Sigmoid colon (tissue), 7 donors: ENCODE results near the gene FURIN. TPM values are rescaled to one million over a fixed set of nuclear protein-coding genes. Genes with fewer than 3 reads are reported as not detected.
"Not testable (repeated sequence)": the region's sequence is repeated elsewhere in the genome, so short reads cannot be mapped to it uniquely, and the experiment has no call there.

Experiments
- DNase-seq: peaks from one replicate; pipeline ENCODE4 v3.0.0-alpha.2; 2019
- H3K27ac ChIP-seq, 4 donors: fragments of 200-600 bp; sonication (generic); one replicate each; pipeline ENCODE4 v1.5.1; 2016 to 2019; ENCODE audit warnings: mild to moderate bottlenecking in 1 of 4
- H3K27me3 ChIP-seq, 3 donors: fragments of 200-600 bp; sonication (generic); one replicate each; pipeline ENCODE4 v1.5.1; 2019; ENCODE audit warnings: mild to moderate bottlenecking in 1 of 3
- H3K36me3 ChIP-seq, 4 donors: fragments of 200-600 bp; sonication (generic); one replicate each; pipeline ENCODE4 v1.5.1; 2016 to 2019
- H3K4me1 ChIP-seq, 4 donors: fragments of 200-600 bp; sonication (generic); one replicate each; pipeline ENCODE4 v1.5.1; 2017 to 2019
- H3K4me3 ChIP-seq, 4 donors: fragments of 200-600 bp; sonication (generic); one replicate each; pipeline ENCODE4 v1.5.1; 2017 to 2019; ENCODE audit warnings: mild to moderate bottlenecking in 2 of 4, moderate library complexity in 1 of 4
- H3K9me3 ChIP-seq, 4 donors: fragments of 200-600 bp in 3 of 4; sonication (generic) in 3 of 4; one replicate each; pipeline versions ENCODE4 v1.5.1 to v1.6.1; 2013 to 2019
- CTCF ChIP-seq, 4 experiments: fragments of 450-650 bp in 3 of 4; fragments of 200-600 bp in 1 of 4; IDR thresholded peaks; one replicate each; pipeline ENCODE4 v1.5.1; 2016 to 2019; ENCODE audit warnings: antibody characterized with exemption in 4 of 4, mild to moderate bottlenecking in 3 of 4, moderate library complexity in 2 of 4
- EP300 ChIP-seq, 4 donors: sonication (generic); formaldehyde crosslinking; IDR thresholded peaks; one replicate each; pipeline ENCODE4 v1.6.1; 2017; ENCODE audit warnings: antibody characterized with exemption in 4 of 4
- POLR2A ChIP-seq, 2 donors: fragments of 450-650 bp; IDR thresholded peaks; one replicate each; pipeline ENCODE4 v1.6.1; 2016; ENCODE audit warnings: antibody characterized with exemption in 2 of 2, mild to moderate bottlenecking in 2 of 2, moderate library complexity in 2 of 2
- POLR2AphosphoS5 ChIP-seq, 4 donors: sonication (generic); formaldehyde crosslinking; IDR thresholded peaks; one replicate each; pipeline ENCODE4 v1.6.1; 2017; ENCODE audit warnings: antibody characterized with exemption in 4 of 4
- WGBS, 2 donors: extraction: QIAGEN DNeasy Blood & Tissue Kit; methylation state at CpG; one replicate each; pipeline ENCODE4 v1.1.7; 2013; 5-methylcytosine and 5-hydroxymethylcytosine counted together
- intact Hi-C: fragments of 100-400 bp; cut with DNase I; formaldehyde crosslinking; loops from one replicate; pipeline ENCODE4 v1.15.1; 2023
- polyA plus RNA-seq, 3 donors: library from polyadenylated mRNA; stranded (reverse); fragments of 200-250 nt; gene quantifications; one replicate each; pipeline ENCODE4 v1.2.3, GENCODE V29; 2013
- total RNA-seq, 4 donors: library from RNA; depleted of rRNA; stranded (reverse); fragments of >200 nt; gene quantifications; one replicate each; pipeline ENCODE4 v1.1.0, GENCODE V29; 2016
- donor health status: healthy with polysubstance abuse.
- donor health status: Bipolar disorder and iron deficiency.
- donor health status: healthy.

FURIN gene
- total and polyA plus RNA-seq, 7 donors = 21.0 to 69.2 (median 24.6) TPM

DNA sequence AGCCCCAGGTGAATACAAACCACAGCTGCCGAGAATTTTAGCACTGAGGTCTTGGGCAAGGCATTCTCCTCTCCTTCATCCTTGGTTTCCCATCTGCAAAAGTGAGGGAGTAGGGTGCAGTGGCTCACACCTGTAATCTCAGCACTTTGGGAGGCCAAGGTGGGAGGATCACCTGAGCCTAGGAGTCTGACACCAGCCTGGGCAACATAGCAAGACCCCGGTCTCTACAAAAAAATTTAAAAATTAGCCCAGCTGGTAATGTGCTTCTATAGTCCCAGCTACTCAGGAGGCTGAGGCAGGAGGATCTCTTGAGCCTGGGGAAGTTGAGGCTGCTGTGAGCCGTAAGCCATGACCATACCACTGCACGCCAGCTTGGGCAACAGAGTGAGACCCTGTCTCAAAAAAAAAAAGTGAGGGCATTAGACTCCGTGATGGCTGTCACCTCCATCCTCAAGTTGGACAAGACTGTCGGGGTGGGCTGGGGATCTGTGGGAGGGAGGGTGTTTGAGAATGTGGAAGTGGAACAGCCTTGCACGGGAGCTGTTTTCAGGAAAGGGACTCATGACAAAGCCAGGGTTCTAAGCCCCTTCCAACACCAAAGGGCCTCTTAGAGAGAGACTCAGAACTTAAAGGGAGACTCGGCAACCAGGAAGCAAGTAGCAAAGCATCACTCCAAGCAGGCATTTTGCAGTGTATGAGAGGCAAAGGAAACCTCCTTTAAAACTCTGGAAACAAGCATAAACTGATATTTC, 46.0 kb upstream of the FURIN start:
- no peaks in the 10 kb centered on the region for H3K36me3 ChIP-seq
- DNase-seq = peak; percentile 25
- H3K9me3 ChIP-seq = no peaks in the 10 kb centered on the region
- H3K27me3 ChIP-seq = no peaks in the 10 kb centered on the region
- H3K4me1 ChIP-seq = no peaks in the 10 kb centered on the region
- 90 to 93% methylated on average over 8 of the region's 8 CpGs for WGBS, 2 donors
- no peak overlapping the region for H3K4me3 ChIP-seq
- intact Hi-C loops = no loop called here
- TF ChIP-seq CTCF (IDR thresholded peaks at IDR 0.05) (no peak), EP300 (IDR thresholded peaks at IDR 0.05) (no peak), POLR2AphosphoS5 (IDR thresholded peaks at IDR 0.05) (no peak), POLR2A (IDR thresholded peaks at IDR 0.05) (no peak)
- H3K27ac ChIP-seq = no peak overlapping the region

GRCh38 chr15:90823455-90823974, 44.9 kb upstream of the FURIN start:
- no peak overlapping the region for H3K4me3 ChIP-seq

GRCh38 chr15:90825115-90825899, 43.1 kb upstream of the FURIN start:
- H3K9me3 ChIP-seq, H3K27me3 ChIP-seq, intact Hi-C loops, DNase-seq, H3K27ac ChIP-seq, H3K4me1 ChIP-seq, H3K36me3 ChIP-seq, H3K4me3 ChIP-seq: not testable (repeated sequence)
- WGBS, 2 donors = 90 to 95% methylated on average over 49 of the region's 49 CpGs

More at GRCh38 chr15:90823455-90823974, 44.9 kb upstream of the FURIN start:
- no peaks in the 10 kb centered on the region for H3K27me3 ChIP-seq
- H3K27ac ChIP-seq = no peak overlapping the region
- H3K9me3 ChIP-seq = no peaks in the 10 kb centered on the region
- H3K4me1 ChIP-seq = no peaks in the 10 kb centered on the region
- peak; percentile 38 for DNase-seq
- intact Hi-C loops = no loop called here
- no peaks in the 10 kb centered on the region for H3K36me3 ChIP-seq
- WGBS, 2 donors = 23 to 78% methylated on average over 7 of the region's 7 CpGs
- no peak for TF ChIP-seq POLR2A (IDR thresholded peaks at IDR 0.05)
- no peak for TF ChIP-seq EP300 (IDR thresholded peaks at IDR 0.05)
- no peak for TF ChIP-seq POLR2AphosphoS5 (IDR thresholded peaks at IDR 0.05)
- no peak for TF ChIP-seq CTCF (IDR thresholded peaks at IDR 0.05)

GRCh38 chr15:90826206-90826885, 42.0 kb upstream of the FURIN start:
- H3K36me3 ChIP-seq, H3K27me3 ChIP-seq, intact Hi-C loops, DNase-seq, H3K27ac ChIP-seq, H3K4me1 ChIP-seq, H3K4me3 ChIP-seq, H3K9me3 ChIP-seq: not testable (repeated sequence)
- WGBS, 2 donors = 91 to 93% methylated on average over 26 of the region's 26 CpGs

GRCh38 chr15:90826886-90827435, 41.4 kb upstream of the FURIN start:
- WGBS, 2 donors = 91 to 96% methylated on average over 20 of the region's 20 CpGs
- intact Hi-C loops = no loop called here
- H3K4me3 ChIP-seq = no peak overlapping the region
- no peak for DNase-seq
- TF ChIP-seq CTCF (IDR thresholded peaks at IDR 0.05) (no peak), POLR2AphosphoS5 (IDR thresholded peaks at IDR 0.05) (no peak), POLR2A (IDR thresholded peaks at IDR 0.05) (no peak)
- no peaks in the 10 kb centered on the region for H3K4me1 ChIP-seq
- H3K27me3 ChIP-seq = no peaks in the 10 kb centered on the region
- no peak overlapping the region for H3K27ac ChIP-seq
- no peaks in the 10 kb centered on the region for H3K9me3 ChIP-seq
- H3K36me3 ChIP-seq = no peaks in the 10 kb centered on the region
